Sigmoid colon (tissue), 7 donors: ENCODE data around the gene CST6. TPM values are rescaled to one million over a fixed set of nuclear protein-coding genes. Genes with fewer than 3 reads are reported as not detected.

ENCODE experiments used
- DNase-seq: peaks from one replicate; pipeline ENCODE4 v3.0.0-alpha.2; 2019
- H3K27ac ChIP-seq, 4 donors: fragments of 200-600 bp; sonication (generic); one replicate each; pipeline ENCODE4 v1.5.1; 2016 to 2019; ENCODE audit warnings: mild to moderate bottlenecking in 1 of 4
- H3K27me3 ChIP-seq, 3 donors: fragments of 200-600 bp; sonication (generic); one replicate each; pipeline ENCODE4 v1.5.1; 2019; ENCODE audit warnings: mild to moderate bottlenecking in 1 of 3
- H3K36me3 ChIP-seq, 4 donors: fragments of 200-600 bp; sonication (generic); one replicate each; pipeline ENCODE4 v1.5.1; 2016 to 2019
- H3K4me1 ChIP-seq, 4 donors: fragments of 200-600 bp; sonication (generic); one replicate each; pipeline ENCODE4 v1.5.1; 2017 to 2019
- H3K4me3 ChIP-seq, 4 donors: fragments of 200-600 bp; sonication (generic); one replicate each; pipeline ENCODE4 v1.5.1; 2017 to 2019; ENCODE audit warnings: mild to moderate bottlenecking in 2 of 4, moderate library complexity in 1 of 4
- H3K9me3 ChIP-seq, 4 donors: fragments of 200-600 bp in 3 of 4; sonication (generic) in 3 of 4; one replicate each; pipeline versions ENCODE4 v1.5.1 to v1.6.1; 2013 to 2019
- EP300 ChIP-seq, 4 donors: sonication (generic); formaldehyde crosslinking; IDR thresholded peaks; one replicate each; pipeline ENCODE4 v1.6.1; 2017; ENCODE audit warnings: antibody characterized with exemption in 4 of 4
- POLR2A ChIP-seq, 2 donors: fragments of 450-650 bp; IDR thresholded peaks; one replicate each; pipeline ENCODE4 v1.6.1; 2016; ENCODE audit warnings: antibody characterized with exemption in 2 of 2, mild to moderate bottlenecking in 2 of 2, moderate library complexity in 2 of 2
- POLR2AphosphoS5 ChIP-seq, 4 donors: sonication (generic); formaldehyde crosslinking; IDR thresholded peaks; one replicate each; pipeline ENCODE4 v1.6.1; 2017; ENCODE audit warnings: antibody characterized with exemption in 4 of 4
- WGBS, 2 donors: extraction: QIAGEN DNeasy Blood & Tissue Kit; methylation state at CpG; one replicate each; pipeline ENCODE4 v1.1.7; 2013; 5-methylcytosine and 5-hydroxymethylcytosine counted together
- intact Hi-C: fragments of 100-400 bp; cut with DNase I; formaldehyde crosslinking; loops from one replicate; pipeline ENCODE4 v1.15.1; 2023
- polyA plus RNA-seq, 3 donors: library from polyadenylated mRNA; stranded (reverse); fragments of 200-250 nt; gene quantifications; one replicate each; pipeline ENCODE4 v1.2.3, GENCODE V29; 2013
- total RNA-seq, 4 donors: library from RNA; depleted of rRNA; stranded (reverse); fragments of >200 nt; gene quantifications; one replicate each; pipeline ENCODE4 v1.1.0, GENCODE V29; 2016
- TF ChIP-seq, protein P1 (sequence below), 4 experiments: fragments of 450-650 bp in 3 of 4; fragments of 200-600 bp in 1 of 4; IDR thresholded peaks; one replicate each; pipeline ENCODE4 v1.5.1; 2016 to 2019; ENCODE audit warnings: antibody characterized with exemption in 4 of 4, mild to moderate bottlenecking in 3 of 4, moderate library complexity in 2 of 4
- donor health status: healthy with polysubstance abuse.
- donor health status: Bipolar disorder and iron deficiency.
- donor health status: healthy.

Gene CST6
- total and polyA plus RNA-seq, 7 donors: 0.10 to 1.2 TPM; not detected in 5

DNA sequence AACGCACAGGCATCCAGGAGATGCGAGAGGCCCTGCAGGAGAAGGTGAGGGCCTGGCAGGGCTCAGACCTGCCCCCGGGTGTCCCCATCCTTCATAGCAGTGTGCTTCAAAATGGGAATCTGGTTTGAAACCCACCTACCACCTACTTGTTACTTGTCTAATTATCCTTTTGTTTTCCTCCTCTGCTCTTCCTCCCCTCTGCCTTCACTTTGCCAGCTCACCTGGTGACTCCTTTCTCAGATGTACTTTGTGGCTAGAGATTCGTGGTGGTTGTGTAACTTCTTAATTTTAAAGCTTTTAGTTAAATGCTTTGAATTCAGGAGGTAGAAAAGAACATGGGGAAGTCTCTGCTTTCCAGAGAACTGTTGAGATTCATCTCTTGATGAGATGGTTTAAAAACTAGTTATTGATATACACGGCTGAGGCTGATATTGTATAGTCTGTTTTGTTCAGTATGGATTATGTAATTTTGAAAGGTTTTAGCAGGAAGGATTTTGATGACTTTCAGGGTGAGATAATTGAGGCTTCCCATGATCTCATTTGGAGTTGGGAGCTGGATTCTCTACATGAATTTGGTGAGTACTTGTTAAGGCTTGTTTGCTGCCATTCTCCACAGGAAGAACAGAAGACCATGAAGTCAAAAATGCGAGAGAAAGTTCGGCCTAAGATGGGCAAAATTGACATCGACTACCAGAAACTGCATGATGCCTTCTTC lies 48.3 kb downstream of the CST6 start:
- intact Hi-C loops: no loop called here
- no peak overlapping the region for H3K27ac ChIP-seq
- no peak overlapping the region for H3K4me3 ChIP-seq
- H3K36me3 ChIP-seq: peaks cover 62 to 100% (median 93%) of the 10 kb centered on the region in 4 donors
- TF ChIP-seq EP300 (IDR thresholded peaks at IDR 0.05) (no peak), POLR2A (IDR thresholded peaks at IDR 0.05) (no peak), POLR2AphosphoS5 (IDR thresholded peaks at IDR 0.05) (no peak)
- TF ChIP-seq, protein P1, sequence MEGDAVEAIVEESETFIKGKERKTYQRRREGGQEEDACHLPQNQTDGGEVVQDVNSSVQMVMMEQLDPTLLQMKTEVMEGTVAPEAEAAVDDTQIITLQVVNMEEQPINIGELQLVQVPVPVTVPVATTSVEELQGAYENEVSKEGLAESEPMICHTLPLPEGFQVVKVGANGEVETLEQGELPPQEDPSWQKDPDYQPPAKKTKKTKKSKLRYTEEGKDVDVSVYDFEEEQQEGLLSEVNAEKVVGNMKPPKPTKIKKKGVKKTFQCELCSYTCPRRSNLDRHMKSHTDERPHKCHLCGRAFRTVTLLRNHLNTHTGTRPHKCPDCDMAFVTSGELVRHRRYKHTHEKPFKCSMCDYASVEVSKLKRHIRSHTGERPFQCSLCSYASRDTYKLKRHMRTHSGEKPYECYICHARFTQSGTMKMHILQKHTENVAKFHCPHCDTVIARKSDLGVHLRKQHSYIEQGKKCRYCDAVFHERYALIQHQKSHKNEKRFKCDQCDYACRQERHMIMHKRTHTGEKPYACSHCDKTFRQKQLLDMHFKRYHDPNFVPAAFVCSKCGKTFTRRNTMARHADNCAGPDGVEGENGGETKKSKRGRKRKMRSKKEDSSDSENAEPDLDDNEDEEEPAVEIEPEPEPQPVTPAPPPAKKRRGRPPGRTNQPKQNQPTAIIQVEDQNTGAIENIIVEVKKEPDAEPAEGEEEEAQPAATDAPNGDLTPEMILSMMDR (IDR thresholded peaks at IDR 0.05): no peak
- no peaks in the 10 kb centered on the region for H3K9me3 ChIP-seq
- 81% methylated on average over 8 of the region's 8 CpGs for WGBS, 2 donors
- no peak for DNase-seq
- no peaks in the 10 kb centered on the region for H3K27me3 ChIP-seq
- H3K4me1 ChIP-seq: no peaks in the 10 kb centered on the region

DNA sequence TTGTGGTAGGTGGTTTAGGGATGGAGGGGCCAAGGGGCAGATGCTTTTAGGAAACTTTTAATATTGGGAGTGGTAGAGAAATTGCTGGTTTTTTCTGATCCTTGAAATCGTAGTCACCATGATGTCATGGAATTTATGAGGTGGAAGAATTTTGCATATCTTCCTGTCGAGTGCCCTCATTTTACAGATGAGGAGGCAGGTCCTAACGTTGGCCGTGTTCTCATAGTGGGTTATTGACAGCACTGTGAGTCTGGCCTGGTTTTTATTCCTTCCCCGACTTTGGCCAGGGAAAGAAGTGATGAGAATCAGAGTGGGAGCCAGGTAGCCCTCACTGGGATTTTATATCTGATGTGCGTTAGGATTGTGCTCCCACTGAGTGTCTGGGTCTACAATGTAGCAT lies 49.5 kb downstream of the CST6 start:
- intact Hi-C loops: no loop called here
- H3K27me3 ChIP-seq: no peaks in the 10 kb centered on the region
- H3K4me3 ChIP-seq: no peak overlapping the region
- 79 to 84% methylated on average over 6 of the region's 6 CpGs for WGBS, 2 donors
- TF ChIP-seq, protein P1 (IDR thresholded peaks at IDR 0.05): no peak
- TF ChIP-seq POLR2AphosphoS5 (IDR thresholded peaks at IDR 0.05) (no peak), POLR2A (IDR thresholded peaks at IDR 0.05) (no peak), EP300 (IDR thresholded peaks at IDR 0.05) (no peak)
- no peaks in the 10 kb centered on the region for H3K9me3 ChIP-seq
- peaks cover 56 to 100% (median 83%) of the 10 kb centered on the region in 4 donors for H3K36me3 ChIP-seq
- no peak for DNase-seq
- no peak overlapping the region for H3K27ac ChIP-seq
- H3K4me1 ChIP-seq: no peaks in the 10 kb centered on the region

DNA sequence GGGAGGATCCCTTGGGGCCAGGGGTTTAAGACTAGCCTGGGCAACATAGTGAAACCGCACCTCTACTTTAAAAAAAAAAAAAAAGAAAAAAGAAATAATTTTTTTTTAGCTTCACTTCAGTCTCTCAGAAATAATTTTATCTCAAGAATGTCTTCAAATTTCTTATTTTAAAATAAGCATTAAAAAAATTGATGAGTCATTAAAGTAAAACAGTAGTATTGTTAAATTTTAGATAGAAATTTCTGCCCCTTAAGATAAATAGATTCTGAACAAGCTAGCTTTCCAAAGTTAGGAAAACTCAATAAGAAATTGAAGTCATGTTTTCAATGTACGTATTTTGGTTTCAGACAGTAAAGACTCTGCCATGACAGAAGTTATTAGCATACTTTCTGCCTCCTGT lies 50.6 kb downstream of the CST6 start:
- no peak for TF ChIP-seq POLR2AphosphoS5 (IDR thresholded peaks at IDR 0.05)
- TF ChIP-seq EP300 (IDR thresholded peaks at IDR 0.05): no peak
- TF ChIP-seq, protein P1 (IDR thresholded peaks at IDR 0.05): no peak
- no peak for TF ChIP-seq POLR2A (IDR thresholded peaks at IDR 0.05)
- H3K27ac ChIP-seq: no peak overlapping the region
- H3K36me3 ChIP-seq: peaks cover 53 to 100% (median 77%) of the 10 kb centered on the region in 4 donors
- WGBS, 2 donors: 94 to 98% methylated on average over 2 of the region's 2 CpGs
- H3K4me1 ChIP-seq: no peaks in the 10 kb centered on the region
- no peak overlapping the region for H3K4me3 ChIP-seq
- H3K9me3 ChIP-seq: no peaks in the 10 kb centered on the region
- intact Hi-C loops: no loop called here
- H3K27me3 ChIP-seq: no peaks in the 10 kb centered on the region
- DNase-seq: no peak

Other genes with a start within 250 kb of the CST6 start
- 10 to 100 TPM in 2 of 4 donors, 1 to 10 TPM in 2; 6.6 to 13.3 (median 10.8) TPM for gene AP5B1, start 231.0 kb upstream of the CST6 start, total RNA-seq
- gene AP5B1, start 231.0 kb upstream of the CST6 start, polyA plus RNA-seq: 10 to 100 TPM in 1 of 3 donors, 1 to 10 TPM in 2; 6.6 to 14.6 (median 9.0) TPM
- not detected for gene OVOL1, start 224.9 kb upstream of the CST6 start, total RNA-seq
- gene OVOL1, start 224.9 kb upstream of the CST6 start, polyA plus RNA-seq: 10 to 100 TPM; 16.6 to 30.0 (median 22.7) TPM
- 1 to 10 TPM in 1 of 4 donors, under 1 TPM in 3; 0.27 to 1.2 (median 0.63) TPM for gene SNX32, start 178.0 kb upstream of the CST6 start, total RNA-seq
- gene SNX32, start 178.0 kb upstream of the CST6 start, polyA plus RNA-seq: 1 to 10 TPM in 1 of 3 donors, under 1 TPM in 1, not detected in 1; 0.69 to 1.5 TPM
- gene CFL1, start 153.8 kb upstream of the CST6 start, total RNA-seq: 100 to 1,000 TPM; 428 to 506 (median 487) TPM
- 1,000 to 10,000 TPM; 1,456 to 2,165 (median 1,757) TPM for gene CFL1, start 153.8 kb upstream of the CST6 start, polyA plus RNA-seq
- 10 to 100 TPM; 42.1 to 54.2 (median 45.2) TPM for gene MUS81, start 151.6 kb upstream of the CST6 start, total RNA-seq
- gene MUS81, start 151.6 kb upstream of the CST6 start, polyA plus RNA-seq: 10 to 100 TPM; 33.5 to 61.8 (median 36.0) TPM
- 100 to 1,000 TPM in 2 of 4 donors, 10 to 100 TPM in 2; 71.7 to 120 (median 97.3) TPM for gene EFEMP2, start 139.2 kb upstream of the CST6 start, total RNA-seq
- 10 to 100 TPM in 2 of 3 donors, 1 to 10 TPM in 1; 8.6 to 24.0 (median 19.4) TPM for gene EFEMP2, start 139.2 kb upstream of the CST6 start, polyA plus RNA-seq
- gene CTSW, start 132.2 kb upstream of the CST6 start, total RNA-seq: under 1 TPM in 1 of 4 donors, not detected in 3; 0.82 TPM
- gene CTSW, start 132.2 kb upstream of the CST6 start, polyA plus RNA-seq: 1 to 10 TPM in 2 of 3 donors, not detected in 1; 2.3 to 3.1 TPM
- 10 to 100 TPM; 37.5 to 60.7 (median 48.6) TPM for gene FIBP, start 123.5 kb upstream of the CST6 start, total RNA-seq
- gene FIBP, start 123.5 kb upstream of the CST6 start, polyA plus RNA-seq: 10 to 100 TPM; 54.4 to 66.1 (median 58.3) TPM
- 10 to 100 TPM; 57.1 to 73.6 (median 67.6) TPM for gene CCDC85B, start 121.3 kb upstream of the CST6 start, total RNA-seq
- gene CCDC85B, start 121.3 kb upstream of the CST6 start, polyA plus RNA-seq: 10 to 100 TPM in 2 of 3 donors, 1 to 10 TPM in 1; 4.2 to 31.6 (median 13.2) TPM
- gene FOSL1, start 111.6 kb upstream of the CST6 start, total RNA-seq: 10 to 100 TPM in 1 of 4 donors, 1 to 10 TPM in 1, under 1 TPM in 1, not detected in 1; 0.36 to 12.4 (median 2.8) TPM
- 1 to 10 TPM; 1.6 to 3.6 (median 2.9) TPM for gene FOSL1, start 111.6 kb upstream of the CST6 start, polyA plus RNA-seq
- gene C11orf68, start 92.9 kb upstream of the CST6 start, total RNA-seq: 10 to 100 TPM; 22.1 to 36.3 (median 23.9) TPM
- gene C11orf68, start 92.9 kb upstream of the CST6 start, polyA plus RNA-seq: 10 to 100 TPM; 23.4 to 26.1 (median 24.0) TPM
- 100 to 1,000 TPM in 1 of 4 donors, 10 to 100 TPM in 3; 58.9 to 115 (median 79.2) TPM for gene DRAP1, start 92.6 kb upstream of the CST6 start, total RNA-seq
- 10 to 100 TPM; 61.5 to 87.1 (median 77.5) TPM for gene DRAP1, start 92.6 kb upstream of the CST6 start, polyA plus RNA-seq
- under 1 TPM in 1 of 4 donors, not detected in 3; 0.49 TPM for gene TSGA10IP, start 66.5 kb upstream of the CST6 start, total RNA-seq
- gene TSGA10IP, start 66.5 kb upstream of the CST6 start, polyA plus RNA-seq: not detected
- 10 to 100 TPM; 33.8 to 38.8 (median 37.0) TPM for gene SART1, start 50.3 kb upstream of the CST6 start, total RNA-seq
- gene SART1, start 50.3 kb upstream of the CST6 start, polyA plus RNA-seq: 10 to 100 TPM; 22.2 to 50.0 (median 26.4) TPM
- gene EIF1AD, start 9.9 kb upstream of the CST6 start, total RNA-seq: 10 to 100 TPM; 19.4 to 23.9 (median 21.1) TPM
- gene EIF1AD, start 9.9 kb upstream of the CST6 start, polyA plus RNA-seq: 10 to 100 TPM; 13.8 to 26.0 (median 14.3) TPM
- gene BANF1, start 9.5 kb upstream of the CST6 start, total RNA-seq: 10 to 100 TPM; 40.4 to 76.4 (median 50.5) TPM
- gene BANF1, start 9.5 kb upstream of the CST6 start, polyA plus RNA-seq: 100 to 1,000 TPM; 113 to 150 (median 130) TPM
- gene CATSPER1, start 14.5 kb downstream of the CST6 start, total RNA-seq: not detected
- under 1 TPM in 1 of 3 donors, not detected in 2; 0.06 TPM for gene CATSPER1, start 14.5 kb downstream of the CST6 start, polyA plus RNA-seq
- not detected for gene GAL3ST3, start 37.2 kb downstream of the CST6 start, total RNA-seq
- gene GAL3ST3, start 37.2 kb downstream of the CST6 start, polyA plus RNA-seq: under 1 TPM in 1 of 3 donors, not detected in 2; 0.04 TPM
- 100 to 1,000 TPM in 2 of 4 donors, 10 to 100 TPM in 2; 75.5 to 122 (median 102) TPM for gene SF3B2, start 40.4 kb downstream of the CST6 start, total RNA-seq
- 100 to 1,000 TPM in 1 of 3 donors, 10 to 100 TPM in 2; 71.7 to 119 (median 91.9) TPM for gene SF3B2, start 40.4 kb downstream of the CST6 start, polyA plus RNA-seq
- 10 to 100 TPM; 16.3 to 75.9 (median 26.5) TPM for gene PACS1, start 58.3 kb downstream of the CST6 start, total RNA-seq
- 10 to 100 TPM in 1 of 3 donors, 1 to 10 TPM in 2; 2.1 to 28.0 (median 5.4) TPM for gene PACS1, start 58.3 kb downstream of the CST6 start, polyA plus RNA-seq
- 10 to 100 TPM; 16.1 to 29.9 (median 24.1) TPM for gene KLC2, start 245.7 kb downstream of the CST6 start, total RNA-seq
- 10 to 100 TPM in 1 of 3 donors, 1 to 10 TPM in 2; 5.4 to 20.5 (median 6.5) TPM for gene KLC2, start 245.7 kb downstream of the CST6 start, polyA plus RNA-seq